ENCODE measurements around the gene PALLD. TPM values are rescaled to one million over a fixed set of nuclear protein-coding genes. Genes with fewer than 3 reads are reported as not detected.
A peak's percentile ranks its signal among the peaks of the same experiment; 100 is the strongest.

The PALLD gene
- polyA plus RNA-seq, 1 donor: 182 TPM

GRCh38 chr4:168648929-168649328 lies 152.1 kb downstream of the PALLD start:
- no peak for DNase-seq

- DNase-seq: no peak
Measured at GRCh38 chr4:168651374-168651773, 154.5 kb downstream of the PALLD start.

DNA sequence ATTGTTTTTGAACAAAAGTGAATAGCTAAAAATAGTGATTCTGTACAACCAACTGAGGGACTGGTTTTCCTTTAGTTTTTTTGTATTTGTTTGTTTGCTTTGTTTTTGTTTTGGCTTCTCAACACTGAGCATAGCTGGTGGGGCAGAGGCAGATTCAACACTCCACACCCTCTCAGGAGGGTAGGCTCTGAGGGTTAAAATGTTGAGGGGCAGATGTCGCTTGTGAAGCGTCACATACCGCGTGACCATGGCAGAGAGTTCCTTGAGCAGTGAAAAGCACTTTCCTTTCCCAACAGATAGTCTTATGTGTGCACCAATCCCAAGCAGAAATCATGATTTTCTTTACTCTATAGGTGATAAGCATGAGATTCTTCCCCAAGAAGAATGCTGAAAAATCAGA lies 155.0 kb downstream of the PALLD start:
- no peak for DNase-seq

DNA sequence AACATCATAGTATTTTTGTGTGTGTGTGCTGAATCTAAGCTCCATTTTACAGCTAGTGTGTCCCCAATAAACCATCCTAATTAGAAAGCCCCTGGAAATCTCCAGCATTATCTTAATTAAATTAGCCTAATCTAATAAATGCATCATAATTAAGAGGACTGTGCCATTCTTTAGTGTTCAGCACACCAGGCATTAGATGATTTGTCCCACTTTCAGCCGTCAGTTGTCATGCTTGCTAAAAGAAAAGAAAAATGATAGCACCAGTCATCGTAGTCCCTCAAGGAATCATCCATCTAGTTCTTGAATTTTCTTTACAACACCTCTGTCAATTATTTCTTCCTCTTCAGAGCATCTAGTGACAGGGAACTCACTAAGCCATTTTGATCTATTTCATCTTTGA lies 155.9 kb downstream of the PALLD start:
- DNase-seq: no peak

- DNase-seq: no peak
Measured at GRCh38 chr4:168654104-168654847, 157.4 kb downstream of the PALLD start.

DNA sequence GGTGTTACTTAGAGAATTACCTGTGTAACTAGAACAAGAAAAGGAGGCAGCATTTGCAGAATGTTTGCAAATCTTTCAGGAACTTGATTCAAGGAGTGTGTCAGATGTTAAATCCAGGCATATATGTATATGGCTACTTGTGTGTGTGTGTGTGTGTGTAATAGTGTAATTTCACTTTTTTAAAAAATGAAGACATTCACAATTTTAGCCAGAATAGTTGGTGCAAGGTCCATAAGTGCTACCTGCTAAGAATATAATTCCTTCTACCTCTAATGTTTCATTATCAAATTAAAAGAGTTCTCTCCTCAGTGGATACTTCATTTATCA lies 158.0 kb downstream of the PALLD start:
- DNase-seq: no peak

DNA sequence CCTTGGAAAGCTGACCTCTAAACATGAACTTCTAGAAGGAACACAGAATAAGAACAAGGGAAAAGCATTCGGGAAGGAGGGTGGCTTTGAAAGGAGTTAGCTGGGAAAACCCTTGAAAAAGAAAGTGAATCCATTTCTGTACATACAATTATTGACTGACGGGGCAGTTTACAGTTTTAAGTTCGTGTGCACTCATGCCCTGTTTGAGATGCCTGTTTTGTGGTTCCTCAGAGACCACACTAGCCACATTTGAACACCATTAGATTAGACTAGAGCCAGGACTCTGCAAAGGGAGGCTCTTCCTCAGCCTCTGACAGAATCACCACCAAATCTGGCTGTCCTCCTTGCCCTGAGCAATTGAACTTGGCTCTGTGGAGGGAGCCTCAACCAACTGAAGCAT lies 158.3 kb downstream of the PALLD start:
- no peak for DNase-seq

- no peak for DNase-seq
Measured at GRCh38 chr4:168656055-168656660, 159.3 kb downstream of the PALLD start.

- no peak for DNase-seq
Measured at GRCh38 chr4:168656946-168657473, 160.2 kb downstream of the PALLD start.

GRCh38 chr4:168658751-168659150 lies 161.9 kb downstream of the PALLD start:
- DNase-seq: no peak

DNA sequence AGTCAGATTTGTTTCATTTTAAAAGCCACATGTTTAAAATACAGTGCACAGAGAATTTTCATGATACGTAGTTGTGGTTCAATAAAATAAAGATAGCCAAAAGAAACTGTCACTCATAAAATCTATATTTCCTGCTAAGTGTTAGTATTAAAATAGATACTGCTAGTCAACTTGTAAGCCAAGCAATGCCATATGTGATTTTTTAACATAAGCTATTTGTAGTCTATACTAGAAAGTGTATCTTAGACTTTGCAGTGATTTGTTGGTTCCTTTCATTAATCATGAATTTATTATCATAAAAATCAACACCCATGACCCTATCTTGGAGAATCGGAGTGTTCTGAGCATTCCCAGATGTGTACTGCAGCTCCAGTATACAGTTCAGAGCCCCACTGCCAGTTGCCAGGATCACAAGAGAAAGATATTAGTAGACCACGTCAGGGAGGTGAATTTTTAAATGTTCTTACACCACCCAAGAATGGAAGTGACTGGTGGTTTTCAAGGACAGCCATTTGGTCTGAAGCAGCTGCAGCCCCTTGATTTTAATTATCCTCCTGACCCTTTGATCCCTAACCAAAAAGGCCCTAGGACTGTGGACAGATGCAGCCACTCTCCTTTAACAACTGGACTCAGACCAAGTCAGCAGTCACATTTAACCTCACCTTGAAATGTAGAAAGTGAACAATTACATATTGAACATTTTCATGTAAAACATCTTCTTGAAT lies 163.1 kb downstream of the PALLD start:
- DNase-seq: no peak

DNA sequence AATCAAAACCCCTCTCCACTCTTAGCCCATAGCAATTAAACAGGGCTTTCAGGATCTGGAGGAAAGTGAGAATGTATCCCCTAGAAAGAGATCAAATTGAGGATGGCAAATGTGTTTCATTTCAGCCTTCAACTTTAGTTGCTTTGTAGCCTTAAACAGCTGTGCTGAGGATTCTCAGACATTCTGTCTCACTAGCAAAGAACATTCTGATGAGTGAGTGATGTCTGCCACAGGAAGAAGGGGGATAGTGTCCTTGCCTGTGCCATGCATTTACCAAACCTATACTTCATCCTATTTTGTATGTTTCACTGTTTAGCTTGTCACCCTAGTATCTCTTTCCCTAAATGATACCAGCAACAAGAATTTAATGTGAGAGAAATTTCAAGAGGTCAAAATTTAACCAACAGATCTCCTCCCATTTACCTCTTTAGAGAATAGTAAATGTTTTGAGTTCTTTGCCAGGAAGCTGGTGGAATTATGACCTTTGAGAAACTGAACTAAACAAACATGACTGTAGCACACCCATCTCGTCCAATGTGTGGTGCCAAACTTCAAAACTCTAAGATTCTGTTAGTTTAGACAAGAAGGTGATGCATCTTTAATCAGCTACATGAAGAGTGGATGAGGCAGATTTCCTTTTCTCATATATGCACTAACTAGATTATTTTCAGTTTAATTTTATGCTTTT lies 165.6 kb downstream of the PALLD start:
- no peak for DNase-seq

DNA sequence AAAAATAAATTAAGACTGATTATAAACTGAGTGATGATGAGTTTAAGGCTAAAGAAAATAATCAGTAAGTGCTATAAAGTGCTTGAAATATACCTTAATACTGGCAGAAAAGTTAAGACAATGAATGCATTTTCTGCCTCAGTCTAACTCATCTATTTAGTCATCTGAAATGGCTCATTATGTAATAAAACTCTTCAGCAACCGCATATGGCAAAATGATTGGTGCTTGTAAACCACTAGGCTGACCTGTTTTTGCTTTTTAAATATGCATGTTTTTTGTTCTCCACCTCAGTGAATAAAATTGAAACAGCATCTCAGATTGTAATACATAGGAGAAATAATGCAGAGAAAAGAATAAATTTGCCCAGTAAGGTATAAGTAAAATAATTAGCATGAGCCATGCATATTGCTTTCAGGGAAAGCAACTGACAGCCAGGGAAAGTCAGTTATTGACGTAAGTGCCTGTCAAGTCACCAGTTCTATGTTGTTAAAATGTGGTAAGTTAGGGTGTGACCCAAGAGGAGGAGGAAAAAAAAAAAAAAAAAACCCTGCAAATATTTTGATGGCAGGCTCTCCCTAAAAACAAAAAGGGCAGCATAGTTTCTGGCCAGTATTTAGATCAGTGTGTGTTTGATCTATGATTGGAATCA lies 167.5 kb downstream of the PALLD start:
- no peak for DNase-seq

DNA sequence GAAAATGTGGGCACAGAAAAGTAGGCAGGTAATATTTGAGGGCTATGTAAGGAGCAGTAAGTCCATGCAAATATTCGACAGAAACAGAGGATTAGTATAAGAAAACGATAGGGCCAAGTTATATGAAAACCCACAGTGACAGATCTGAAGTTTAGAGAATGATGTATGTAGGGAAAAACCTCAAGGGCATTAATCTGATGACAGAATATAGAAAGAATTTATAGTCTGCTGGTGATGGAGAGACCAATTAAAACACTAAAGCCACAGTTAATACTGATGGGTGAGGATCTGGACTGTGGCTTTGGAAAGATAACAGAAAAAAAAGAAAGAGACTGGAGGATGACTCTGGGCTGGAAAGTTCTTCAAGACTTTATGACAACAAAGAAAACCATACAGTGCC lies 169.7 kb downstream of the PALLD start:
- DNase-seq: no peak

DNA sequence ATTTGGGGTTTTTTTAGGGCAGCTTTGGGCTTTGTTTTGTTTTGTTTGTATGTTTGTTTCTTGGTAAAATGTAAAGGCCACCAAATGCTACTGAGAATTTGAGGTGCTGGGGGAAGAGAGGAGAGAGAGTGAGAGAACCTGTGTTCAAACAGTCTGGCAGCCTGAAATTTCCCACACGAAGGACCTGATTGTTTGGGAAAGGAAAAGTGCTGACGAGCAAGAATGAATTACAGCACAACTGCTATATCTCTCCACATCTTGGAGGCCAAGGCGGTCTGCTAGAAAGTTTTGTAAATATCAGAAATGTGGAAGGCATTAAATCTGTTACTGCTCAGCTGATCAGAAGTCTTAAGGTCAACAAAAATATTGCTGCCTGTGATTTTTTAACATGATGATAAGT lies 170.5 kb downstream of the PALLD start:
- peak; percentile 41 for DNase-seq

GRCh38 chr4:168667921-168668320 lies 171.1 kb downstream of the PALLD start:
- no peak for DNase-seq

GRCh38 chr4:168673476-168673875 lies 176.6 kb downstream of the PALLD start:
- DNase-seq: no peak

DNA sequence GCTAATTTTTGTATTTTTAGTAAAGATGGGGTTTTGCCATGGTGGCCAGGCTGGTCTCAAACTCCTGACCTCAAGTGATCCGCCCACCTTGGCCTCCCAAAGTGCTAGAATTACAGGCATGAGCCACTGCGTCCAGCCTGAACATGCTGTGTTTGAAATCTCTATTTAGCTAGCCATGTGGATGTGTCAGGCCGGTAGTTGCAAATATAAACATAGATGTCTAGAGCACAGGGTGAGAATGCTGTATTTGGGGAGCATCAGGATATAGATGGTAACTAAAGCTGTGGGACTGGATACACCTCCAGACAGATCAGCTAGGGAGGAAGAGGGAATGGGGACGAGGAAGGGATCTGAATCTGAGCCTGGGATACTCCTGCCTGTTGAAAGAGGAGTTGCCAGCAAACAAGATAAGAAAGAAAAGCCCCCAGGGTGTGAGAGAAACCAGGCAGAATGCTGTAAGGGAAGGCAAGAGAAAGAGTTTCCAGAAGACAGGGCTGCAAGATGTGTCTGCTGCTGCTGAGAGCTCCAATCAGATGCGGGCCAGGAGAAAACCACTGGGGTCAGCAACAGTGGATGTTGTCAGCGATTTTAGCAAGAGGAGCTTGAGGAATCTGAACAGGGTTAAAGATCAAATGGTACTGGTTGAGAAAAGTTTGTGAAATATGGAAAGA lies 177.4 kb downstream of the PALLD start:
- no peak for DNase-seq

DNA sequence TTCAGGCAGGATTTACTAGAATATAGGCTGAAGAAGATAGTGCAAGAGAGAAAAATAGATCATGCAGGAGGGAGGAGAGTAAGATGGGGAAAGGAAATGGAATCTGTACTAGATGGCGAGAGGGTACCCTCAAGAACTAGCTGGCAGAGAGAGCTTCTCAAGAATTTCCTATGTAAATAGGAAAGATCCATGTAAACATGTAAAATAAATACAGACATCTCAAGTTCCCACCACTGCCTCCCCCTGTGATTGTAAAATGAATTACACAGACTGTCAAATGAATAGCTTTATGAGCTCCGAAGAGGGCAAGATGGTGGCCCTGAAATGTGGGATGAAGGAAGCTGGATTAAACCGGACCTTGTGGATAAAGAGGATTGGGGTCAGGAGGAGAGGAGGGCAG lies 178.0 kb downstream of the PALLD start:
- no peak for DNase-seq

DNA sequence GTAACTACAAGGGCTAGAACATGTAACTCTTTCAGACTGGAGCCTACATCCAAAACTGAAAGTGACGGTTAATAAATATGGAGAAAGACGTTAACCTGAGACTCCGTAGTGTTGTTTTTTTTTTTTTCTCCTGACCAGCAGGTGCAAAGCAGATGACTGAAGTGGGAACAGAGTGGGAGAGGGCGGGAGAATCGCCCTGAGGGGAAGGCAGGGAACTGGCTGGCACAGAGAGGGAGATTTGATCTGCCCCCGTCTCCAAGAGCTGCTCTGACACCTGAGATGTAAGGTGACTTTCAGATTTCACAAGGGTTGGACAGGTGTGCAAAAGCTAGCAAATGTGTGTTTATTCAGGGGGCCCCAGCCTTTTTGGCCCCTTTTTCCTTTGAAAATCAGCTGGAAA lies 180.2 kb downstream of the PALLD start:
- DNase-seq: no peak

GRCh38 chr4:168677879-168678278 lies 181.0 kb downstream of the PALLD start:
- no peak for DNase-seq

GRCh38 chr4:168678751-168679366 lies 182.0 kb downstream of the PALLD start:
- no peak for DNase-seq

Data from hindlimb muscle (tissue), 1 donor.